Stimulated activated CD4-positive, alpha-beta T cell treated with anti-CD3 and anti-CD28 coated beads, Interleukin-1b, Interleukin-23, amount 100 ng/mL, for 1 hour (primary cell): ENCODE results near the gene NECAB3.
"Not testable (repeated sequence)": the region's sequence is repeated elsewhere in the genome, so short reads cannot be mapped to it uniquely, and the experiment has no call there.

Source experiments
- DNase-seq, 2 donors: peaks; one replicate each; pipeline ENCODE4 v3.0.0-alpha.2; 2020; ENCODE audit warnings: low read depth in 2 of 2

The NECAB3 gene

GRCh38 chr20:33674294-33675135 lies at the start of gene NECAB3:
Gene NECAB3 (minus strand): TSS chr20:33674428. CDS start chr20:33674352, 76 bp downstream.
- no peak for DNase-seq

- DNase-seq = no peak
Observed at GRCh38 chr20:33721391-33722140, 47.3 kb upstream of the NECAB3 start.

DNA sequence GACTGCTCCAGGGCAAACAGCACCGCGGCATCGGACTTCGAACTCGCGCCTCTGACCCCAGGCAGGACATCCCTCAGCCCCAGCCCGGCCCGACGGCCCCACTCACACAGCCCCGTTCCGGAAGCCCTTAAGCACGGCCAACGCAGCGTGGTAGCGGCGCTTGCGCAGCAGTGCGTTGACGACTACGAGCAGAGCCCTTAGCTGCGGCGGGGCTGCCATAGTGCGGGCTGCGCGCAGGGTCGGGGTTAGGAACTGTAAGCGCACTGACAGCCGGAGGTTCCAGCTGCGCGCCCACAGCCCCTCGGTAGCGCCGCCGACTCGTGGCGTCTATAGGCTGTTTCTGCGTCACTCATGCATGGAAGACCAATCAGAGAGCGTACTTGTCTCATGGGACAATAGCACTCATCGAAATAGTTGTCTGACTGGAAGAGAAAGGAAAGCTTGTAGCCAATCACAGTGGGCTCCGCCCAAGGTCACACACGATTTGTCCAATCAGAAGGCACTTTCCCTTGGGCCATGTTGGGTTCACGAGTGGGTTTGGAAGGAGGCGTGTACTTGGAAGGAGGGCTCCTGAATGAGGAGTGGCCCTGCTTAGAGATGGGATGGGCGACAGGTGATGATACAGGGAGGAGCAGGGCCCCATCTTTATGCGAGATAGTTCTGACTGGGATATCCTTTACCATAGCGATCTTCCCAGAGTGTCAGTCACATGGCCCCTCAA lies 45.9 kb upstream of the NECAB3 start, which contains the start of gene PXMP4:
Gene PXMP4 (minus strand): TSS at position 322 of the 721 bp plus-strand sequence. CDS start 103 bp downstream, at position 219.
- DNase-seq = peak; percentile 55 to 70

- DNase-seq = no peak
Observed at GRCh38 chr20:33719277-33719988, 45.2 kb upstream of the NECAB3 start.

GRCh38 chr20:33716498-33716897 lies 42.3 kb upstream of the NECAB3 start:
- DNase-seq = no peak

GRCh38 chr20:33713865-33714367 lies 39.7 kb upstream of the NECAB3 start:
- no peak for DNase-seq

- DNase-seq = no peak
Observed at GRCh38 chr20:33711446-33711738, 37.2 kb upstream of the NECAB3 start.

DNA sequence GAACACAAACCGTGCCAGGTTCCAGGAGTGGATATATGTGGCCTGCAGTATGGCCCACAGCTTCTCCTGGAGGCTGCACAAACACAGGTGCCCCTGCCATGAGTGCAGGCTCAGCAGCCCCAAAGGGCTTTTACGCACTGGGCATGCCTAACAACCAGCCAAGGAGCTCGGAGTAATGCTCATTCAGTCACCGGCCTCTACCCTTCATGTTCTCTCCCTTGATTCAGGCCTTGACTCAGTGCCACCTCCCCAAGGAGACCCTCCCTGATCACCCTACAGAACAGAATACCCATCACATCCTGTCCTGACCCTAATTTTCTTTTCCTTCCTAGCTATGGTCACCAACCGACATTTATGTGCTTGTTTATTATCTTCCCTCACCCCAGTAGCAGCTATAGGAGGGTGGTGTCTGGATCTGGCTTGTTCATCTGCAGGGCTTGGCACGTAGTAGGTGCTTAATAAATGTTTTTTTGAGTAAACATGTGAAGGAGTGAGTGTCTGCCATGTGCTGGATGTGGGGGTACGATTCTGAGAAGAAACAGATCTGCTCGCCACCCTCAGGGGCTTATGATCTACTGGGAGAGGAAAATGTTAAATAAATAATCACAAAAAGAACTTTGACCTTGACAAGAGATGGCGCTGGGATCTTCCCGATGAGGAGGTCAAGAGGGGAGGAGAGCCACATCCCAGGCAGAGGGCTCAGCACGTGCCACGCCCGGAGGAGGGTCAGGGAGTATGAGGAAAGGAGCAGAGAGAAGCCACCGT lies 36.6 kb upstream of the NECAB3 start:
- DNase-seq = no peak

DNA sequence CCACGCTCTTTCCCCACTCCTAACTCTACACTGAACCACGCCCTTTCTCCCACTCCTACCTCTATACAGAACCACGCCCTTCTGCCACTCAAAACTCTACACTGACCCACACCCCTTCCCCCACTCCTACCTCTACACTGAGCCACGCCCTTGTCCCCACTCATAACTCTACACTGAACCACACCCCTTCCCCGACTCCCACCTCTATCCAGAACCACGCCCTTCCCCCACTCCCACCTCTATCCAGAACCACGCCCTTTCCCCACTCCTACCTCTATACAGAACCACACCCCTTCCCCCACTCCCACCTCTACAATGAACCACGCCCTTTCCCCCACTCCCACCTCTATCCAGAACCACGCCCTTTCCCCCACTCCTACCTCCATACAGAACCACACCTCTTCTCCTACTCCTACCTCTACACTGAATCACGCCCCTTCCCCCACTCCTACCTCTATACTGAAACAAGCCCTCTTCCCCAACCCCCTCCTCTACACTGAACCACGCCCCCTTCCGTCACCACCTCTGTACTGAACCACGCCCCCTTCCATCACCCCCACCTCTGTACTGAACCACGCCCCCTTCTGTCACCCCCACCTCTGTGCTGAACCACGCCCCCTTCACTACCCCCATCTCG lies 35.8 kb upstream of the NECAB3 start:
- no peak for DNase-seq

DNA sequence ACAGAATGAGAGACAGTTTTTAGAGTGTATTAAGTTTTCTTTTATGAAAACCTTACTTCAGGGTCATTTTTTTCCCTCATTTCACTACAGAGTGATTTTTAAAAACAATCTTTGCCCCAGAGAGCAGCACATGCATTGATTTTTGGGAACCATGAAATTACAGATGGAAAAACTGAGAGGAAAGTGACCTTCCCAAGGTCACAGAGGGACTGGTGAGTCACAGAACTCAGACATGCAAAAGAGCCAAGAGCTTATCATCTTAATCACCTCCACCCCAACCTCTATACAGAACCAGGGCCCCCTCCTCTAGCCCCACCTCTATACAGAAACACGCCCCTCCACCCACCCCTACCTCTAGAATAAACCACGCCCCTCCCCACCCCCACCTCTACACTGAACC lies 35.2 kb upstream of the NECAB3 start:
- DNase-seq = no peak

DNA sequence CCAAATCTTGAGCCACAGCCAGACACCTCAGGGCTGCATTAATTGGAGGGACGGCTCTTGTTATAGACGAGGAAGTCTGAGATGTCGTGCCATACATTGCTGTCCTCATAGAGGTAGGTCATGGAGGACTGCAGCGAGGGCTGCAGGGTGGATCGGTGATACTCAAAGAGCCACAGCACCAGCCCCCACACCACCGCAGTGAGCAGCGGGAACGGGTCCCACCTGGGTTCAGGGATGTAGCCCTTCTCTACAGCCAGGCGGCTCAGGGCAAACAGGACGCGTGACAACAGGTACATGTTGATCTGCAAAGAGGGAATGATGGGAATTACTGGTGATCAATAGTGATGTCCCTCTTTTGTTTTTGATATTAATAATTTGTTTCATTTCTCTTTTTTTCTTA lies 33.4 kb upstream of the NECAB3 start:
- DNase-seq = no peak

GRCh38 chr20:33704197-33704924 lies 30.1 kb upstream of the NECAB3 start:
- no peak for DNase-seq

GRCh38 chr20:33703498-33704137 lies 29.4 kb upstream of the NECAB3 start:
- DNase-seq = no peak

DNA sequence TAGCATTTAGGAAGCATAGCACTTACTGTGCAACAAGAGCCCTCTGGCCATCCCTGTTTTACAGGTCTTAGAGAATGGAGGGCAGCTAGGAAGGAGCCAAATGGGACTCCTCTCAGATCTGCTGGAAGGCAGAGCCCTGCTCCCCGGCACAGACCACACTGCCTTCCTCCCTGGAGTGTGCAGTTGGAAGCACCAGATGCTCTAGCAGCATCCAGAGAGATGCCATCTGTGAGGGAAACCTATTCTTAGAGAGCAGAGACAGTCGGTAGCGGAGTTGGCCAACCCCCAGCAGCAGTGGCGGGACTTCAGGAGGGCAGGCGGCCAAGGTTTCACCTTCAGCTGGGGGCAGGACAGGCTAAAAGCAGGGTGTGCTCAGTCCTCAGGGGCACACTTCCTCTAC lies 28.6 kb upstream of the NECAB3 start:
- no peak for DNase-seq

GRCh38 chr20:33701629-33702450 lies 27.6 kb upstream of the NECAB3 start:
- DNase-seq = no peak

GRCh38 chr20:33700696-33701441 lies 26.6 kb upstream of the NECAB3 start:
- DNase-seq = not testable (repeated sequence)

DNA sequence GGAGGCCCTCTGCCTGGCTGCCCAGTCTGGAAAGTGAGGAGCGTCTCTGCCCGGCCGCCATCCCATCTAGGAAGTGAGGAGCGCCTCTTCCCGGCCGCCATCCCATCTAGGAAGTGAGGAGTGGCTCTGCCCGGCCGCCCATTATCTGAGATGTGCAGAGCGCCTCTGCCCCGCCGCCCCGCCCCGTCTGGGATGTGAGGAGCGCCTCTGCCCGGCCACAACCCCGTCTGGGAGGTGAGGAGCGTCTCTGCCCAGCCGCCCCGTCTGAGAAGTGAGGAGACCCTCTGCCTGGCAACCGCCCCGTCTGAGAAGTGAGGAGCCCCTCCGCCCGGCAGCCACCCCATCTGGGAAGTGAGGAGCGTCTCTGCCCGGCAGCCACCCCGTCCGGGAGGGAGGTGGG lies 24.7 kb upstream of the NECAB3 start:
- not testable (repeated sequence) for DNase-seq
